Kidney tubule cell (primary cell): ENCODE results near the gene ZSCAN31.
A peak's percentile ranks its signal among the peaks of the same experiment; 100 is the strongest.
"Not testable (repeated sequence)": the region's sequence is repeated elsewhere in the genome, so short reads cannot be mapped to it uniquely, and the experiment has no call there.

Source experiments
- DNase-seq: peaks from one replicate; pipeline ENCODE4 v3.0.0-alpha.2; 2018; ENCODE audit warnings: low spot score

ZSCAN31 gene

DNA sequence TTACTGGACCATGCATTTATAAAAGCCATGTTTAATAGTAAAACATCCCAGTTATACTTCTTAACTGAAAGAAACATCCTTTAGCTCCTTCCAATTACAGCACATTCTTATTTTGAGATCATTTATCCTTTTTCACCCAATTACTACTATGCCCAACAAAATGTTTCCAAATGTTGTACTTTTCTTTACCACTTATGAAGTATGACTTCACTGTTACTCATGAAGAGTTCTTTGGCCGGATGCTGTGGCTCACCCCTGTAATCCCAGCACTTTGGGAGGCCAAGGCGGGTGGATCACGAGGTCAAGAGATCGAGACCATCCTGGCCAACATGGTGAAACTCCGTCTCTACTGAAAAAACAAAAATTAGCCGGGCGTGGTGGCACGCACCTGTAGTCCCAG, 18.1 kb downstream of the ZSCAN31 start:
- not testable (repeated sequence) for DNase-seq

DNA sequence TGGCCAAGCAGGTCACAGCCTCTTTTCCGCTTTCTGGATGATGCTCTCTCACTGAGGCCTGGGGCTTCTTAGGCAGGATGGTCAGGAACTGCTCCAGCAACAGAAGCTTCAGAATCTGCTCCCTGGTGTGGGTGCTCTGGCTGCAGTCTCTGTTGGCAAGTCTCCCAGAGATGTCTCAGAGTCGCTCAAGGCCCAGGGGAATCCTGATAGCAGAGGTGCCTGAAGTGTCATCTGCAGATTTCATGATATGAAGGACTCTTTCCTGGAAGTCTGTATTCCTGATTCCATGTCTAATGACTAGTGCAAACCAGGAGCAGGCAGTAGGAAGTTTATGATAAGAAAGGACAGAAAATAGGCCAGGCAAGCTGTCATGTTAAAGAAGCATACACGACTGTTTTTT, 20.3 kb downstream of the ZSCAN31 start:
- no peak for DNase-seq

DNA sequence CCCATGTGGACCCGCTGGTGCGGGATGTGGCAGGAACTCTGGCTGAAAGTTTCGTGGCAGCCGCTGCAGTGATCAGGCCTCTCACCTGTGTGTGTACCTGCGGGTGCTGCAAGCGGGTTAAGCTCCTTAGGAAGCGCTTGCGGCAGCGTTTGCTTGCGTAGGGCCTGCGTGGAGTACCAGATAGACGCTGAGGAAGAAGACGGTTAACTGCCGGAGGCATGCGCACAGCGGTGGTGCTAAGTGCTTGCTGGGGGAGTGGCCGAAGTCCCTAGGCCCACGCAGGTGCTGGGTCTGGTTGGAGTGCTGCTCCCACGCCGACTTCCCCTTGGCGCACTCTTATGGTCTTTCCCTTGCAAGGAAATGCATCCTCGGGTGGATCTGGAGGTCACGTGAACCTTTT, 23.0 kb downstream of the ZSCAN31 start:
- no peak for DNase-seq

DNA sequence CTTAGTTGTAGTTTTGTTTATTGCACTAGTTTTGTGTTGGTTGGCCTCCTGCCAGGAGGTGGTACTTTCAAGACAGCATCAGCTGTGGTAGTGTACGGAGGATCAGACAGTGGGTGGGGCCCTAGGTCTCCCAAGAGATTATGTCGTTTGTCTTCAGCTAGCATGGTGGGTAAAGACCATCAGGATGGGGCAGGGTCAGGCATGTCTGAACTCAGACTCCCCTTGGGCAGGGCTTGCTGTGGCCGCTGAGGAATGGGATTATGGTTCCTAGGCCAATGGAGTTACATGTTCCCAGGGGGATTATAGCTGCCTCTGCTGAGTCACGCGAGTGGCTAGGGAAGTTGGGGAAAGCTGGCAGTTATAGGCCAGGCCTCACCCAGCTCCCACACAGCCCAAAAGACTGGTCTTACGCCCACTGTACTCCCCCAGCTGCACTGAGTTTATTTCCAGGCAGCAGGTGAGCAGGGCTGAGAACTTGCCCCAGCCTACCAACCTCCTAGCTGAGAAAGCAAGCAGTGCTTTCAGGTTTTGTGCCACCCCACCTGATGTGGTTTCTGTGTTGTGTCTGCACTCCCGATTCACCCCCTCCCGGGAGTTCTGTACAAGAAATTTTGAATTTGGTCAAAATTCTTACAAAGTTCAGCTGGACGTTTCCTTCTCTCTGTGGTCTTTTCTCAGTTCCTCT, 24.7 kb downstream of the ZSCAN31 start:
- DNase-seq, result no peak

DNA sequence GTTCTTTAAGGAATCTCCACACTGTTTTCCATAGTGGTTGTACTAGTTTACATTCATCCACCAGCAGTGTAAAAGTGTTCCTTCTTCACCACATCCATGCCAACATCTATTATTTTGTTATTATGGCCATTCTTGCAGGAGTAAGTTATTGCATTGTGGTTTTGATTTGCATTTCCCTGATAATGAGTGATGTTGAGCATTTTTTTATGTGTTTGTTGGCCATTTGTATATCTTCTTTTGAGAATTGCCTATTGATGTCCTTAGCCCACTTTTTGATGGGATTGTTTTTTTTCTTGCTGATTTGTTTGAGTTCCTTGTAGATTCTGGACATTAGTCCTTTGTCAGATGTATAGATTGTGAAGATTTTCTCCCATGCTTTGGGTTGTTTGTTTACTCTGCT, 29.6 kb downstream of the ZSCAN31 start:
- DNase-seq, result not testable (repeated sequence)

DNA sequence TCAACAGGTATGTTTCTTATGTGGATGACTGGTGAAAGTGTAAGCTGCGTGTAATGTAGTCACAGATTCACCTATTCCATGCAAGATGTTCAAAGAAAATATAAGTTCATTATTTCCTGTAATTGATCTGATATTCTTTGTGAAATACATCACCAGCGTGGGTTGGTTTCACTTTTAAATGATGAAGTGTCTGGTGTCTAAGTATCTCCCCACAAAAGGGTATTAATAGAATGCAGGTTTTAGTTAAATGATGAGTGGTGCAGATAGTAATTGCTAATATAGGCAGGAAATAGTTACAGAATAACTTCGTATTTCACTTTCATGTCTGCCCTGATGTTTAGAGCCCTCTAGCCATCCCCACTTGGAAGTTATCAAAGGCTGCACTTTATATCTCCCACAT, 32.4 kb downstream of the ZSCAN31 start:
- no peak for DNase-seq

DNA sequence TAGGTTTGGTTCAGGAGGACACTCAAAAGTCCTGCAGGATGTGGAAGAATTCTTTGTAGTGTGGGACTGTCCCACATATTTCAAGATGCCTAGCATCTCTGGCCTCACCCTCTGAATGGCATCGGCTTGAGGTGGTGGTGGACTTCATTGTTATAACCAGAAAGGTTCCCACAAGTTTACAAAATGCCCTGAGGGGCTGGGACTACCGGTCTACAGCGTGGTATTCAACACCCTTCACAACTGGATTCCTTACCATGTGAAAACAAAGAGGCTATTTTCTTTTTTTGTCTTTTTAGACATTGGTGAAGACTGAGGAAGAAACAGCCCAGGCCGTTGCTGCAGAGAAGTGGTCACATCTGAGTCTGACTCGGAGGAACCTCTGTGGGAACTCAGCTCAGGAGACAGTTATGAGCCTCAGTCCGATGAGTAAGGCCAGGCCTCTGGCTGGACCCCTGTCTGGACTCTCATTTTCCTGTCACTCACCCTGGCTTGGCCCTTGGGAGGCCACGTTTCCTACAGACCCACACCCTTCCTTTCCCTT, 39.4 kb downstream of the ZSCAN31 start:
- DNase-seq, result no peak

DNA sequence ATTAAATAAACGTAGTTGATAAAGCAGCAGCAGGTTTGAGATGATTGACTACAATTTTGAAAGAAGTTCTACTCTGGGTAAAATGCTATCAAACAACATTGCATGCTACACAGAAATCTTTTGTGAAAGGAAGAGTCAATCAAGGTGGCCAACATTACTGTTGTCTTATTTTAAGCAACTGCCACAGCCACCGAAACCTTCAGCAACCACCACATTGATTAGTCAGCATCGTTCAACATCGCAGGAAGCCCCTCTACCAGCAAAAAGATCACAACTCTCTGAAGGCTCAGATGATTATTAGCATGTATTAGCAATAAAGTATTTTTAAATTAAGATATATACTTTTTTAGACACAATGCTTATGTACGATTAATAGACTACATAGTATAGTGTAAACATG, 40.6 kb downstream of the ZSCAN31 start:
- DNase-seq, result no peak

DNA sequence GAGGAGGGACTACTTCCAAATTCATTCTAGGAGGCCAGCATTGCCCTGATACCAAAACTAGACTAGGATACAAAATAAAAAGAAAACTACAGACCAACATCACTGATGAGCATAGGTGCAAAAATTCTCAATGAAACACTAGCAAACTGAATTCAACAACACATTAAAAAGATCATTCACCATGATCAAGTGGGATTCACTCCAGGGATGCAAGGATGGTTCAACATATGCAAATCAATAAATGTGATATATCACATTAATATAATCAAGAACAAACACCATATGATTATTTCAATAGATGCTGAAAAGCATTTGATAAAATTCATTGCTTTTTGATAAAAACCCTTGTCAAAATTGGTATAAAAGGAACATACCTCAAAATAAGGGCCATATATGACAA, 44.4 kb downstream of the ZSCAN31 start:
- DNase-seq, result no peak

DNA sequence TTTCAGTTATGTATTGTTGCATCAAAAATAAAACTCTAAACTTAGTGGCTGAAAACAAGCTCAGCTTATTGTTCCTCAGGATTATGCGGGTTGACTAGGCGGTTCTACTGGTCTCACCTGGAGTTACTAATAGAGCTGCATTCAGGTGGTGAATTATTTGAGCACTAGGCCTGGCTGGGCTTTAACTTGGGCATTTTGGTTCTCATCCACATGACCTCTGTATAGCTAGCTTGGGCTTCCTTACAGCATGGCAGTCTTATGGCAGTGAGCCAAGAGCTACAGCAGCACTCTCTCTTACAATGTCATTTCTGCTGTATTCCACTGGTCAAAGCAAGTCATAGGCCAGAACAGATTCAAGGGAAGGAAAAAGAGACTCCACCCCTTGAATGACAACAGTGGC, 53.0 kb downstream of the ZSCAN31 start:
- DNase-seq, result peak; percentile 5

DNA sequence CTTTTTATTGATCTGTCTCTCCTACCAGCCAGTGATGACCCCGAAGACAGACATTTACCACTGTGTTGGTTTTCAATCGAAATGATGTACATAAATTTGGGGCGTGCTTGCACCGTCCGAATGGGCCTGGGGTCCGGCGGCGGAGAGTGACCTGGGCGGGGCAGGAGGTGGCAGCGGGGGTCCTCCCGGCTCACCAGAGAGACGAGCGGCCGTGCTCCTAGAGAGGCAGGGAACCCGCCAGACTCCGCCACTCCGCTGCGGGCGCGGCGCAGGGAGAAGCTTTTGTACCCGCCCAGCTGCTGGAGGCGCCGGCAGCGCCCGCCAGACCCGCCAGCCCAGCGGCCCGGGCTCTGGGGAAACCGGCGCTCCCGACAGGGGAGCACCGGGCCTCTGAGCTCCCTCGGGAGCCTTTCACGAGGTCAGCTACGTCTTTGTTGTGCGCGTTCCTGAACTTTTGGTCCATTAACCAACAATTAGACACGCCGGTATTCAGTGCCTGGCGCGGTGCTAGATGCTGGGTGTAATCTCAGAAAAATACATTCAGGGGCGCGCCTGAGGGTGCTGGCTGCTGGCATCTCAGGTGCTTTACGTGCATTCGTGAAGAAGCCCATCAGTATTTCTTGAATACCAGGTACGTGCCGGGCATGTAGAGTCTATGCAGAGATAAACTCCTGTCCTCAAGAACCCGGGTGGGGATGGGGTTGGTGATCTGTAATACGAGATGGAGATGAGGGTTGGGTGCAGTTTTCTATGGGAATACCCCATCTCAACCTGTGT, 54.5 kb downstream of the ZSCAN31 start, which contains the start of gene PGBD1:
TSS of gene PGBD1 (plus strand) at position 285 of the 777 bp plus-strand sequence. CDS start 2,242 bp downstream, outside the sequence.
- DNase-seq, result peak; percentile 75

DNA sequence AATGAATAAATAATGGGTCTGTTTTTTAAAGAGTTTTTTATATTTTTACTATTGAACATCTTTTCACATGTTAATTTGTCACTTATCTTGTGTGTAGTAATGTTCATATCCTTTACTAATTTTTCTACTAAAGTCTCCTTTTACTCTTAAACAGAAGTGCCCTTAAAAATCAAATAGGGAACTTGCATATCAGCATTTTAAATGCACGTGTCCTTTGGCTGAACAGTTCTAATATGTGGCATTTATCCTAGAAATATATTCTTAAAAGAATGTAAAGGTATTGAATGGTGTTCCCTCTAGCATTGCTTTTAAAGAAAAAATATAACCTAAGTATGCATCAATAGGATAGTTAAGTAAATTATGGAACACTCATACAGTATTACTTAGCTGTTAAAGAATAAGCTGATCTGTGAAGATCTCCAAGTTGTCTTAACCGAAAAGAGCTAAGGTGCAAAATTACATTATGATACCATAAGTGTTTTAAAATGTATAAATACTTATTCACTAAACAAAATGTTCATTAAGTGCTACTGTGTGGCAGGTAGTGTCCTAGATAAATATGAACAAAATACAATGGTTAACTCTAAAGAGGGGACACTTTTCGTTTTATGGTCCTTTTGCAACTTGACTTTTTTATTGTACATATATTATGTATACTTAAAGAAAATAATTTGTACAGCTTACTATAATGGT, 55.2 kb downstream of the ZSCAN31 start:
- no peak for DNase-seq

DNA sequence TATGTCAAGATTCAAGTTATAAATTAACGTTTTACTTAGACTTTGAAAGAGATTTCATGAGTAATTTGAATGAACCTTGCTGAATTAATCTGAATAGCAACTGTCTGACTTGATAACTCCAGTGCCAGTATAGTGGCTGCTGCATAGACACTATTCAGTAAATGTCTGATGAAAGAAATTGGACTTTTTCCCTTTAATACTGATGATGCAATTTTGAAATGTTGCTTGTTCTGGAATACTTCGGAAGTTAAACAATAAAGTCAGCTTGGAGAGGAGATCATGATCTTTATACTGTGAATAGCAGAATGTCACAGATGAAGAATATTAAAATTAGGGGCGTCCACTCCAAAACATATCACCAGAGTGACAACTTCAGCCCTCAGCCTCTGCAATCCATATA, 58.2 kb downstream of the ZSCAN31 start:
- DNase-seq, result no peak

DNA sequence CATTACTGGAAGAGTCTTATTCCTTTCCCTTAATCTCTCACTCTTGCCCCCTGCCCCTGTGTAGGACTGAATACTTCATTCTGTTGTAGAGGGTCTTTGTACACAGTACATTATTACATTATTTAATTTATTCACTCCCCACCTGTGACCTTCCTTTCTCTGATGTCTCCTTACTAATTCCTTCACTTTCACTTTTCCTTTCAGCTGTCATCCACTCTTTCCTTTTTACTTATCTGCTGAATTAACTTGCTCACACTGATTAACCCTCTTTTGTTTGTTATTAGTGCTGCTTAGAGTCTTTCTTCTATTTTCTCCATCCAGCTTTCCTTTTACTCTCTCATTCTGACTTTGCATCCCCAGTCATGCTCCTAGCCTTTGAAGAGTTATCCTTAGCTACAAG, 61.1 kb downstream of the ZSCAN31 start:
- no peak for DNase-seq
